ENCODE measurements around the gene RNF157.

The RNF157 gene

GRCh38 chr17:76123749-76124581, 116.3 kb downstream of the RNF157 start:
- DNase-seq, result no peak
- no peak for ATAC-seq

GRCh38 chr17:76123191-76123499, 117.1 kb downstream of the RNF157 start:
- no peak for DNase-seq
- ATAC-seq, result no peak

GRCh38 chr17:76122431-76123190, 117.7 kb downstream of the RNF157 start:
- ATAC-seq, result no peak
- no peak for DNase-seq

GRCh38 chr17:76121932-76122430, 118.3 kb downstream of the RNF157 start:
- peak; percentile 1 for ATAC-seq
- DNase-seq, result peak; percentile 39

- ATAC-seq (no peak), DNase-seq (no peak)
These were observed 119.7 kb downstream of the RNF157 start for GRCh38 chr17:76120658-76121008.

- ATAC-seq, result no peak
- no peak for DNase-seq
These were observed 120.6 kb downstream of the RNF157 start for GRCh38 chr17:76119409-76120371.

- ATAC-seq, result no peak
- no peak for DNase-seq
These were observed 125.0 kb downstream of the RNF157 start for GRCh38 chr17:76115138-76115754.

GRCh38 chr17:76111956-76112355, 128.3 kb downstream of the RNF157 start:
- ATAC-seq, result no peak
- no peak for DNase-seq

GRCh38 chr17:76107509-76107908, 132.8 kb downstream of the RNF157 start:
- ATAC-seq, result no peak
- no peak for DNase-seq

- ATAC-seq, result no peak
These were observed 133.6 kb downstream of the RNF157 start for GRCh38 chr17:76106703-76107102.

GRCh38 chr17:76104896-76105231, 135.4 kb downstream of the RNF157 start:
- no peak for ATAC-seq

More at GRCh38 chr17:76106703-76107102, 133.6 kb downstream of the RNF157 start:
- no peak for DNase-seq

GRCh38 chr17:76104140-76104895, 136.0 kb downstream of the RNF157 start:
- DNase-seq (no peak), ATAC-seq (no peak)

More at GRCh38 chr17:76104896-76105231, 135.4 kb downstream of the RNF157 start:
- DNase-seq, result no peak

GRCh38 chr17:76103274-76104139, 136.8 kb downstream of the RNF157 start, which contains the start of gene EXOC7:
TSS of gene EXOC7 (minus strand) at chr17:76103787. CDS start at chr17:76103692, 95 bp downstream.
- peak; percentile 86 for ATAC-seq
- peak; percentile 95 for DNase-seq

GRCh38 chr17:76102944-76103273, 137.4 kb downstream of the RNF157 start:
- DNase-seq (no peak), ATAC-seq (no peak)

GRCh38 chr17:76097716-76098295, 142.5 kb downstream of the RNF157 start:
- ATAC-seq (no peak), DNase-seq (no peak)

GRCh38 chr17:76095943-76096342, 144.3 kb downstream of the RNF157 start:
- ATAC-seq (no peak), DNase-seq (no peak)

- ATAC-seq (no peak), DNase-seq (no peak)
These were observed 146.2 kb downstream of the RNF157 start for GRCh38 chr17:76094046-76094445.

GRCh38 chr17:76092526-76093413, 147.5 kb downstream of the RNF157 start:
- ATAC-seq (no peak), DNase-seq (no peak)
